Measurements from ENCODE around the gene PLXNB1. TPM values are rescaled to one million over a fixed set of nuclear protein-coding genes. Genes with fewer than 3 reads are reported as not detected.

PLXNB1 gene
- total RNA-seq, 3 donors from 2014 or later, result 98.1 to 136 (median 127) TPM

- Histone ChIP-seq H3K36me3 (ENCODE audit: low read depth) (no peaks in the 10 kb centered on the region), H3K4me3 (no peak overlapping the region), H3K9me3 (no peaks in the 10 kb centered on the region), H3K4me1 (ENCODE audit: low read depth) (no peaks in the 10 kb centered on the region)
- no peak for DNase-seq
- no peak for ATAC-seq
- no peak for TF ChIP-seq CTCF (IDR thresholded peaks at IDR 0.05)
- intact Hi-C loops (cut with DNase I, micrococcal nuclease), result no loop called here
These were observed 59.6 kb downstream of the PLXNB1 start for GRCh38 chr3:48370333-48370713.

GRCh38 chr3:48369693-48370332, 60.1 kb downstream of the PLXNB1 start:
- intact Hi-C loops (cut with DNase I, micrococcal nuclease), result no loop called here
- H3K4me1 ChIP-seq (ENCODE audit: low read depth), result no peaks in the 10 kb centered on the region
- H3K4me3 ChIP-seq, result no peak overlapping the region
- no peaks in the 10 kb centered on the region for H3K9me3 ChIP-seq
- ATAC-seq, result peak; percentile 80
- H3K36me3 ChIP-seq (ENCODE audit: low read depth), result no peaks in the 10 kb centered on the region
- DNase-seq, result peak in 2 of 3 donors; percentile 54 to 67
- no peak for TF ChIP-seq CTCF (IDR thresholded peaks at IDR 0.05)

GRCh38 chr3:48367201-48367600, 62.7 kb downstream of the PLXNB1 start:
- no peaks in the 10 kb centered on the region for H3K4me1 ChIP-seq (ENCODE audit: low read depth)
- no peaks in the 10 kb centered on the region for H3K9me3 ChIP-seq
- H3K36me3 ChIP-seq (ENCODE audit: low read depth), result no peaks in the 10 kb centered on the region
- no peak for TF ChIP-seq CTCF (IDR thresholded peaks at IDR 0.05)
- intact Hi-C loops (cut with DNase I, micrococcal nuclease), result no loop called here
- DNase-seq (peak in 2 of 3 donors; percentile 47 to 52), ATAC-seq (peak; percentile 82)
- H3K4me3 ChIP-seq, result no peak overlapping the region

- Histone ChIP-seq H3K4me3 (no peak overlapping the region), H3K4me1 (ENCODE audit: low read depth) (no peaks in the 10 kb centered on the region), H3K9me3 (no peaks in the 10 kb centered on the region), H3K36me3 (ENCODE audit: low read depth) (no peaks in the 10 kb centered on the region)
- no peak for ATAC-seq
- no peak for DNase-seq
- no peak for TF ChIP-seq CTCF (IDR thresholded peaks at IDR 0.05)
- intact Hi-C loops (cut with DNase I, micrococcal nuclease), result no loop called here
These were observed 65.0 kb downstream of the PLXNB1 start for GRCh38 chr3:48364840-48365239.

- no peaks in the 10 kb centered on the region for H3K9me3 ChIP-seq
- intact Hi-C loops (cut with DNase I, micrococcal nuclease), result no loop called here
- TF ChIP-seq CTCF (IDR thresholded peaks at IDR 0.05), result no peak
- no peak overlapping the region for H3K4me3 ChIP-seq
- H3K4me1 ChIP-seq (ENCODE audit: low read depth), result no peaks in the 10 kb centered on the region
- H3K36me3 ChIP-seq (ENCODE audit: low read depth), result no peaks in the 10 kb centered on the region
- no peak for ATAC-seq
- no peak for DNase-seq
These were observed 68.0 kb downstream of the PLXNB1 start for GRCh38 chr3:48361928-48362327.

GRCh38 chr3:48356419-48356818, 73.5 kb downstream of the PLXNB1 start:
- Histone ChIP-seq H3K4me1 (ENCODE audit: low read depth) (no peaks in the 10 kb centered on the region), H3K4me3 (no peak overlapping the region), H3K36me3 (ENCODE audit: low read depth) (no peaks in the 10 kb centered on the region), H3K9me3 (no peaks in the 10 kb centered on the region)
- intact Hi-C loops (cut with DNase I, micrococcal nuclease), result no loop called here
- ATAC-seq (no peak), DNase-seq (no peak)
- no peak for TF ChIP-seq CTCF (IDR thresholded peaks at IDR 0.05)

Data from mucosa of descending colon (tissue), 3 donors.